OCI-LY7 (cell line): ENCODE data around the gene MAGOH. TPM values are rescaled to one million over a fixed set of nuclear protein-coding genes. Genes with fewer than 3 reads are reported as not detected.

ENCODE experiments used
- BruUV-seq: library from RNA; stranded (reverse); fragments of 400-500 nt; replicated peaks from 2 replicates; lab custom pipeline; 2021; lab: Mats Ljungman, UMichigan
- CTCF ChIA-PET: fragments of 300-600 bp; sonication (Branson Sonifier 250); formaldehyde crosslinking; loops from one replicate; lab custom pipeline; 2022; ENCODE audit warnings: antibody characterized with exemption; ENCODE audit not compliant: unreplicated experiment; lab: Charles Lee
- POLR2A ChIA-PET: fragments of 300-600 bp; sonication (Branson Sonifier 250); formaldehyde crosslinking; loops from one replicate; lab custom pipeline; 2022; ENCODE audit warnings: antibody characterized with exemption; lab: Charles Lee
- DNase-seq: peaks from one replicate; pipeline ENCODE4 v3.0.0-alpha.2; 2015; ENCODE audit warnings: low spot score
- H2AFZ ChIP-seq: fragments of 200-600 bp; sonication (generic), shearing (Covaris generic); 2 replicates; pipeline ENCODE4 v1.6.1; 2014; ENCODE audit warnings: mild to moderate bottlenecking, antibody characterized with exemption, low read length, moderate library complexity
- H3K27ac ChIP-seq: fragments of 200-600 bp; sonication (generic); 2 replicates; pipeline ENCODE4 v1.5.1; 2014; ENCODE audit warnings: mixed run types, low read depth, mild to moderate bottlenecking, moderate library complexity, low read length, inconsistent platforms; ENCODE audit not compliant: poor library complexity, severe bottlenecking
- H3K36me3 ChIP-seq: fragments of 200-600 bp; sonication (generic); 2 replicates; pipeline ENCODE4 v1.6.1; 2014; ENCODE audit warnings: mild to moderate bottlenecking, antibody characterized with exemption, low read length, moderate library complexity, mixed read lengths; ENCODE audit not compliant: insufficient read depth
- H3K4me1 ChIP-seq: fragments of 200-600 bp; sonication (generic); 2 replicates; pipeline ENCODE4 v1.5.1; 2014; ENCODE audit warnings: mild to moderate bottlenecking, low read length; ENCODE audit not compliant: insufficient read depth, poor library complexity, severe bottlenecking
- H3K4me2 ChIP-seq: fragments of 200-600 bp; sonication (generic); 2 replicates; pipeline ENCODE4 v1.6.1; 2014; ENCODE audit warnings: mild to moderate bottlenecking, low read length
- H3K4me3 ChIP-seq: fragments of 200-600 bp; sonication (generic); 2 replicates; pipeline ENCODE4 v1.5.1; 2014; ENCODE audit warnings: mild to moderate bottlenecking, low read depth, low read length; ENCODE audit not compliant: poor library complexity, severe bottlenecking
- H3K79me2 ChIP-seq: fragments of 200-600 bp; sonication (generic); 2 replicates; pipeline ENCODE4 v1.6.1; 2016; ENCODE audit warnings: low read depth, mild to moderate bottlenecking, low read length, moderate library complexity, mixed read lengths; ENCODE audit not compliant: insufficient read depth
- H3K9me2 ChIP-seq: fragments of 200-600 bp; sonication (generic); 2 replicates; pipeline ENCODE4 v1.6.1; 2016; ENCODE audit warnings: mild to moderate bottlenecking, low read length, mixed read lengths; ENCODE audit not compliant: insufficient read depth
- H3K9me3 ChIP-seq: fragments of 200-600 bp; sonication (generic); 2 replicates; pipeline ENCODE4 v1.6.1; 2014; ENCODE audit warnings: mild to moderate bottlenecking, mixed run types, low read length, mixed read lengths
- H4K20me1 ChIP-seq: fragments of 200-600 bp; sonication (generic); 2 replicates; pipeline ENCODE4 v1.6.1; 2014; ENCODE audit warnings: mild to moderate bottlenecking, antibody characterized with exemption, low read length, moderate library complexity, mixed read lengths; ENCODE audit not compliant: insufficient read depth
- EZH2phosphoT487 ChIP-seq: fragments of 200-600 bp; sonication (generic); IDR thresholded peaks from 2 replicates; pipeline ENCODE4 v1.6.1; 2018; ENCODE audit warnings: low read depth, borderline replicate concordance, mild to moderate bottlenecking, mixed run types, antibody characterized with exemption, low read length, moderate library complexity, mixed read lengths
- intact Hi-C: fragments of 100-400 bp; cut with micrococcal nuclease; formaldehyde crosslinking; loops from one replicate; pipeline ENCODE4 v1.10.0; 2022; ENCODE audit not compliant: unreplicated experiment
- total RNA-seq, 2 experiments: library from RNA; depleted of rRNA in 1 of 2; stranded (reverse); fragments of >200 nt in 1 of 2; shearing (Covaris generic) in 1 of 2; gene quantifications; 2 replicates each; pipeline ENCODE4 v1.2.3, GENCODE V29; 2014 to 2022
- TF ChIP-seq, protein P1 (sequence below): fragments of 200-600 bp; sonication (generic); conservative IDR thresholded peaks from 2 replicates; pipeline ENCODE4 v1.5.1; 2014; ENCODE audit warnings: mild to moderate bottlenecking, antibody characterized with exemption, low read length, moderate library complexity, mixed read lengths

Gene MAGOH
- total RNA-seq, 2 experiments from 2014 or later = 87.3 to 98.3 TPM

DNA sequence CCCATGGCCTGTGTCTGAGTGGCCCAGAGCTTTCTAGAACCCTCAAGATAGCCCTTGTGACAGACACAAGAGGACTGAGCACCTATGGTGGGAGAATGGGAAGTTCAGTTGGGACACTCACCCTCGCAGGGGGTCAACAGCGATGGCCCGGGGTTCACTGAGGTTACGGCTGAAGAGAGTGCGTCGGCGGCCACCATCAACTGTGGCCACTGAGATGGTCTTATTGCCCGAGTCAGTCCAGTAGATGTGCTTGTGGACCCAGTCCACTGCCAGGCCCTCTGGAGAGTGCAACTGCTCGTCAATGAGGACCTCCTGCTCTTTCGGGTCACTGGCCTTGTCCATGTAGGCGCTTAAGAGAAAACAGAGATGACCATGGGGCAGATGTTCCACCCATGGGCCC lies 25.7 kb upstream of the MAGOH start:
- H3K79me2 ChIP-seq = no peaks in the 10 kb centered on the region
- intact Hi-C loops = no loop called here

DNA sequence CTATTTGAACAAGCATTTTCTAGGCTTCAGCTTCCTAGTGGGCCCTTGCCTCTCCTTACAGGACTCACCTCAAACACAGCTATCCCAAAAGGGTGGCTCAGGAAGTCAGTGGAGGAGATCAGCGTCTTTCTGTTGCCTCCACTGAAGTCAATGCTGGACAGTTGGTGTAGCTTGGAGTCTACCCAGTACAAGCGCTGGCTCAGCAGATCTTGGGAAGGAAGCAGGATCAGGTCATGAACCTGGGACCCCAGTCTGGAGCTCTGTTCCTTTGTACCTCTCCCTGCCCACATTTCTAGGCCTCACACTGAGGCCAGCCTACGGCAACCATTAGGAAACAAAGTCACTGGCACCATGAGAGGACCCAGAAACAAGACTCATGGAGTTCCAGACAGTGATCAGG lies 23.7 kb upstream of the MAGOH start:
- CTCF ChIA-PET = no interaction called here
- BruUV-seq = no TSS peak

More for the DNA sequence above, 25.7 kb upstream of the MAGOH start:
- Histone ChIP-seq H3K4me1 (peaks cover 17% of the 10 kb centered on the region), H3K4me3 (no peak overlapping the region), H3K4me2 (no peak overlapping the region), H3K9me2 (no peaks in the 10 kb centered on the region), H2AFZ (no peak overlapping the region), H3K9me3 (no peaks in the 10 kb centered on the region), H4K20me1 (no peaks in the 10 kb centered on the region; the same call in 1 of the 2 replicates), H3K27ac (no peak overlapping the region), H3K36me3 (peaks cover 98% of the 10 kb centered on the region)
- DNase-seq = no peak
- ChIA-PET CTCF (no interaction called here), POLR2A (interaction anchor here (0.6 kb wide), 1 partner anchor 463 kb away, joined by 6 read pairs; no protein-coding TSS in a partner anchor)
- BruUV-seq = no TSS peak
- no peak for TF ChIP-seq EZH2phosphoT487
- TF ChIP-seq, protein P1, sequence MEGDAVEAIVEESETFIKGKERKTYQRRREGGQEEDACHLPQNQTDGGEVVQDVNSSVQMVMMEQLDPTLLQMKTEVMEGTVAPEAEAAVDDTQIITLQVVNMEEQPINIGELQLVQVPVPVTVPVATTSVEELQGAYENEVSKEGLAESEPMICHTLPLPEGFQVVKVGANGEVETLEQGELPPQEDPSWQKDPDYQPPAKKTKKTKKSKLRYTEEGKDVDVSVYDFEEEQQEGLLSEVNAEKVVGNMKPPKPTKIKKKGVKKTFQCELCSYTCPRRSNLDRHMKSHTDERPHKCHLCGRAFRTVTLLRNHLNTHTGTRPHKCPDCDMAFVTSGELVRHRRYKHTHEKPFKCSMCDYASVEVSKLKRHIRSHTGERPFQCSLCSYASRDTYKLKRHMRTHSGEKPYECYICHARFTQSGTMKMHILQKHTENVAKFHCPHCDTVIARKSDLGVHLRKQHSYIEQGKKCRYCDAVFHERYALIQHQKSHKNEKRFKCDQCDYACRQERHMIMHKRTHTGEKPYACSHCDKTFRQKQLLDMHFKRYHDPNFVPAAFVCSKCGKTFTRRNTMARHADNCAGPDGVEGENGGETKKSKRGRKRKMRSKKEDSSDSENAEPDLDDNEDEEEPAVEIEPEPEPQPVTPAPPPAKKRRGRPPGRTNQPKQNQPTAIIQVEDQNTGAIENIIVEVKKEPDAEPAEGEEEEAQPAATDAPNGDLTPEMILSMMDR = no peak

More for the DNA sequence above, 23.7 kb upstream of the MAGOH start:
- no peak for TF ChIP-seq EZH2phosphoT487
- TF ChIP-seq, protein P1 = no peak
- H4K20me1 ChIP-seq = no peaks in the 10 kb centered on the region; the same call in 1 of the 2 replicates
- no peak overlapping the region for H3K4me2 ChIP-seq
- peaks cover 17% of the 10 kb centered on the region for H3K4me1 ChIP-seq
- H3K27ac ChIP-seq = no peak overlapping the region
- no peaks in the 10 kb centered on the region for H3K79me2 ChIP-seq
- POLR2A ChIA-PET = no interaction called here
- no peak overlapping the region for H3K4me3 ChIP-seq
- DNase-seq = no peak
- peaks cover 100% of the 10 kb centered on the region for H3K36me3 ChIP-seq
- intact Hi-C loops = no loop called here
- H2AFZ ChIP-seq = no peak overlapping the region
- H3K9me2 ChIP-seq = no peaks in the 10 kb centered on the region
- H3K9me3 ChIP-seq = no peaks in the 10 kb centered on the region
